Stimulated activated CD8-positive, alpha-beta memory T cell treated with anti-CD3 and anti-CD28 coated beads, Interleukin-12 subunit alpha, Interleukin-12 subunit beta, amount 100 ng/mL, for 1 hour (primary cell): ENCODE data around the gene LDLRAD4.

Experiments used
- DNase-seq: peaks from one replicate; pipeline ENCODE4 v3.0.0-alpha.2; 2020; ENCODE audit warnings: low read depth

The LDLRAD4 gene

GRCh38 chr18:13433125-13433524 lies 214.6 kb downstream of the LDLRAD4 start:
- no peak for DNase-seq

GRCh38 chr18:13433685-13434084 lies 215.1 kb downstream of the LDLRAD4 start:
- no peak for DNase-seq

GRCh38 chr18:13434854-13435253 lies 216.3 kb downstream of the LDLRAD4 start:
- DNase-seq: no peak

- DNase-seq: no peak
These were observed 217.2 kb downstream of the LDLRAD4 start for GRCh38 chr18:13435586-13436333.

GRCh38 chr18:13436576-13436975 lies 218.0 kb downstream of the LDLRAD4 start:
- DNase-seq: no peak

- no peak for DNase-seq
These were observed 218.5 kb downstream of the LDLRAD4 start for GRCh38 chr18:13437034-13437433.

GRCh38 chr18:13437796-13438506 lies 219.4 kb downstream of the LDLRAD4 start:
- DNase-seq: peak; percentile 17

- no peak for DNase-seq
These were observed 220.0 kb downstream of the LDLRAD4 start for GRCh38 chr18:13438507-13439056.

GRCh38 chr18:13439461-13439860 lies 220.9 kb downstream of the LDLRAD4 start:
- DNase-seq: no peak

- no peak for DNase-seq
These were observed 222.0 kb downstream of the LDLRAD4 start for GRCh38 chr18:13440277-13441248.

GRCh38 chr18:13441736-13442135 lies 223.2 kb downstream of the LDLRAD4 start:
- no peak for DNase-seq

GRCh38 chr18:13442451-13442850 lies 223.9 kb downstream of the LDLRAD4 start:
- no peak for DNase-seq

GRCh38 chr18:13443552-13443951 lies 225.0 kb downstream of the LDLRAD4 start:
- DNase-seq: no peak

GRCh38 chr18:13444430-13445240 lies 226.1 kb downstream of the LDLRAD4 start:
- no peak for DNase-seq

- DNase-seq: no peak
These were observed 226.8 kb downstream of the LDLRAD4 start for GRCh38 chr18:13445241-13445897.

- DNase-seq: no peak
These were observed 227.5 kb downstream of the LDLRAD4 start for GRCh38 chr18:13446024-13446423.

GRCh38 chr18:13446610-13447461 lies 228.3 kb downstream of the LDLRAD4 start:
- DNase-seq: no peak

GRCh38 chr18:13447621-13448334 lies 229.2 kb downstream of the LDLRAD4 start:
- DNase-seq: no peak

- no peak for DNase-seq
These were observed 229.8 kb downstream of the LDLRAD4 start for GRCh38 chr18:13448335-13448795.
